Panc1 (cell line): Measurements from ENCODE around the gene SUGCT. TPM values are rescaled to one million over a fixed set of nuclear protein-coding genes. Genes with fewer than 3 reads are reported as not detected.

Source experiments
- ATAC-seq: fragments of 200-7000 bp; cut with Tn5 transposase; 2 replicates; pipeline ENCODE4 v1.9.1; 2020; ENCODE audit warnings: mild to moderate bottlenecking, moderate library complexity
- BruUV-seq: library from RNA; stranded (reverse); fragments of 400-500 nt; replicated peaks from 2 replicates; lab custom pipeline; 2021; lab: Mats Ljungman, UMichigan
- CTCF ChIA-PET: fragments of 300-600 bp; sonication (Branson Sonifier 250); formaldehyde crosslinking; loops from one replicate; lab custom pipeline; 2022; ENCODE audit warnings: antibody characterized with exemption; lab: Charles Lee
- POLR2A ChIA-PET: fragments of 300-600 bp; sonication (Branson Sonifier 250); formaldehyde crosslinking; loops from one replicate; lab custom pipeline; 2022; ENCODE audit warnings: antibody characterized with exemption; lab: Charles Lee
- DNase-seq: peaks from one replicate; pipeline ENCODE4 v3.0.0-alpha.2; 2010; ENCODE audit warnings: low read depth, low spot score
- H3K27ac ChIP-seq: 2 replicates; pipeline ENCODE4 v1.5.1; 2011; ENCODE audit warnings: mild to moderate bottlenecking, low read length, inconsistent platforms
- H3K27me3 ChIP-seq: fragments of 200-500 bp; sonication (Bioruptor generic); 2 replicates; pipeline ENCODE4 v1.6.0; 2014; ENCODE audit warnings: low read length, inconsistent platforms; ENCODE audit not compliant: control insufficient read depth, insufficient read depth
- H3K36me3 ChIP-seq: fragments of 200-500 bp; sonication (Bioruptor generic); 2 replicates; pipeline ENCODE4 v1.5.1; 2014; ENCODE audit warnings: inconsistent platforms, mild to moderate bottlenecking, low read length, moderate library complexity; ENCODE audit not compliant: control insufficient read depth, insufficient read depth
- H3K4me1 ChIP-seq: 2 replicates; pipeline ENCODE4 v1.5.1; 2011; ENCODE audit warnings: inconsistent platforms, mild to moderate bottlenecking, low read length, moderate library complexity; ENCODE audit not compliant: control insufficient read depth, insufficient read depth
- H3K4me3 ChIP-seq, 2 experiments: 2 replicates each; pipeline ENCODE4 v1.5.1; 2011 to 2012; ENCODE audit warnings: low read depth in 2 of 2, low read length in 2 of 2, mild to moderate bottlenecking in 2 of 2, inconsistent platforms in 1 of 2, moderate library complexity in 1 of 2
- H3K9me3 ChIP-seq: fragments of 200-500 bp; sonication (Bioruptor generic); 2 replicates; pipeline ENCODE4 v1.5.1; 2014; ENCODE audit warnings: low read depth, mild to moderate bottlenecking, inconsistent platforms, low read length, moderate library complexity; ENCODE audit not compliant: control insufficient read depth, insufficient read depth
- CTCF ChIP-seq: fragments of 450-650 bp; IDR thresholded peaks from 2 replicates; pipeline ENCODE4 v1.5.1; 2017; ENCODE audit warnings: mild to moderate bottlenecking
- POLR2AphosphoS5 ChIP-seq: IDR thresholded peaks from 2 replicates; pipeline ENCODE4 v1.6.1; 2012; ENCODE audit warnings: mild to moderate bottlenecking, low read depth, low read length, moderate library complexity
- REST ChIP-seq, 2 experiments: IDR thresholded peaks; 2 replicates each; pipeline ENCODE4 v1.6.1; 2011 to 2012; ENCODE audit warnings: low read depth in 2 of 2, control low read depth in 1 of 2, low read length in 1 of 2, mild to moderate bottlenecking in 1 of 2, moderate library complexity in 1 of 2; ENCODE audit not compliant: insufficient read depth in 1 of 2
- SIN3A ChIP-seq: IDR thresholded peaks from 2 replicates; pipeline ENCODE4 v1.6.1; 2012; ENCODE audit warnings: low read depth, mild to moderate bottlenecking, low read length, moderate library complexity, borderline replicate concordance; ENCODE audit not compliant: insufficient read depth
- TCF7L2 ChIP-seq: IDR thresholded peaks from 2 replicates; pipeline ENCODE4 v1.6.1; 2011; ENCODE audit warnings: mild to moderate bottlenecking, low read depth, low read length, inconsistent platforms
- in situ Hi-C: cut with HindIII; loops from 2 replicates; pipeline ENCODE4 v1.10.0; 2016; ENCODE audit warnings: low sequenced_read_pairs, low pct_unique_long_range_greater_than_20kb
- intact Hi-C: fragments of 100-400 bp; cut with micrococcal nuclease; formaldehyde crosslinking; loops from one replicate; pipeline ENCODE4 v1.10.0; 2022; ENCODE audit not compliant: unreplicated experiment
- total RNA-seq: library from RNA; stranded (reverse); gene quantifications from one replicate; pipeline ENCODE4 v1.2.1, GENCODE V29; 2021; ENCODE audit not compliant: unreplicated experiment

The SUGCT gene
- total RNA-seq, 1 experiment from 2014 or later = 3.1 TPM

GRCh38 chr7:40205992-40206391 lies 71.2 kb downstream of the SUGCT start:
- ATAC-seq (no peak), DNase-seq (no peak)
- POLR2A ChIA-PET = interaction anchor here (0.7 kb wide), 1 partner anchor 1198 kb away, joined by 8 read pairs; no protein-coding TSS in a partner anchor
- Histone ChIP-seq H3K27me3 (no peaks in the 10 kb centered on the region), H3K4me3 (no peak overlapping the region), H3K4me1 (no peaks in the 10 kb centered on the region), H3K27ac (no peak overlapping the region), H3K9me3 (no peaks in the 10 kb centered on the region), H3K36me3 (no peaks in the 10 kb centered on the region)
- CTCF ChIA-PET = interaction anchor here (0.6 kb wide), 1 partner anchor 307 kb away, joined by 6 read pairs; no protein-coding TSS in a partner anchor
- BruUV-seq = no TSS peak
- intact Hi-C loops (no loop called here), in situ Hi-C loops (no loop called here)
- no peak for TF ChIP-seq REST (IDR thresholded peaks at IDR 0.05; ENCODE audit: insufficient read depth in 1 of 2, low read depth in 2 of 2, low read length in 1 of 2)
- TF ChIP-seq SIN3A = no peak
- TF ChIP-seq CTCF = no peak
- TF ChIP-seq POLR2AphosphoS5 = no peak
- TF ChIP-seq TCF7L2 = no peak

GRCh38 chr7:40211276-40212003 lies 76.6 kb downstream of the SUGCT start:
- Histone ChIP-seq H3K4me1 (no peaks in the 10 kb centered on the region), H3K9me3 (no peaks in the 10 kb centered on the region), H3K27me3 (no peaks in the 10 kb centered on the region), H3K27ac (no peak overlapping the region), H3K36me3 (no peaks in the 10 kb centered on the region), H3K4me3 (no peak overlapping the region)
- TF ChIP-seq CTCF (no peak), POLR2AphosphoS5 (no peak), SIN3A (no peak), TCF7L2 (no peak), REST (IDR thresholded peaks at IDR 0.05; ENCODE audit: insufficient read depth in 1 of 2, low read depth in 2 of 2, low read length in 1 of 2) (no peak)
- ChIA-PET POLR2A (no interaction called here), CTCF (no interaction called here)
- no peak for ATAC-seq
- no peak for DNase-seq
- in situ Hi-C loops (no loop called here), intact Hi-C loops (no loop called here)
- no TSS peak for BruUV-seq
